Neuronal stem cell (in vitro differentiated cells): ENCODE measurements around the gene GGA3.

Source experiments
- DNase-seq: peaks from one replicate; pipeline ENCODE4 v3.0.0-alpha.2; 2013; ENCODE audit warnings: low spot score
- H2AFZ ChIP-seq: one replicate; pipeline ENCODE4 v1.6.1; 2013; ENCODE audit warnings: mild to moderate bottlenecking, low read length, inconsistent platforms
- H2AK5ac ChIP-seq: 2 replicates; pipeline ENCODE4 v1.6.1; 2013; ENCODE audit warnings: low read depth, mild to moderate bottlenecking, inconsistent platforms, low read length, moderate library complexity, mixed read lengths
- H2BK120ac ChIP-seq: 2 replicates; pipeline ENCODE4 v1.6.1; 2013; ENCODE audit warnings: low read depth, mild to moderate bottlenecking, inconsistent platforms, low read length, moderate library complexity, mixed read lengths
- H2BK12ac ChIP-seq: one replicate; pipeline ENCODE4 v1.6.1; 2013; ENCODE audit warnings: low read length, inconsistent platforms
- H2BK15ac ChIP-seq: 2 replicates; pipeline ENCODE4 v1.6.1; 2013; ENCODE audit warnings: mild to moderate bottlenecking, low read length, inconsistent platforms, mixed read lengths
- H2BK5ac ChIP-seq: one replicate; pipeline ENCODE4 v1.6.1; 2013; ENCODE audit warnings: inconsistent platforms, mild to moderate bottlenecking, low read length, moderate library complexity
- H3K14ac ChIP-seq: one replicate; pipeline ENCODE4 v1.6.1; 2013; ENCODE audit warnings: low read length, inconsistent platforms
- H3K18ac ChIP-seq: 2 replicates; pipeline ENCODE4 v1.6.1; 2013; ENCODE audit warnings: low read length, inconsistent platforms
- H3K23ac ChIP-seq: 2 replicates; pipeline ENCODE4 v1.6.1; 2013; ENCODE audit warnings: low read depth, mild to moderate bottlenecking, mixed read lengths, low read length, inconsistent platforms; ENCODE audit not compliant: poor library complexity
- H3K27ac ChIP-seq: replicated peaks from 3 replicates; pipeline ENCODE4 v1.5.1; 2013; ENCODE audit warnings: low read length, inconsistent platforms
- H3K27me3 ChIP-seq, 3 experiments: 2 replicates each; pipeline ENCODE4 v1.6.1; 2013; ENCODE audit warnings: low read length in 3 of 3, mild to moderate bottlenecking in 2 of 3, inconsistent platforms in 1 of 3, low read depth in 1 of 3, mixed read lengths in 1 of 3, moderate library complexity in 1 of 3; ENCODE audit not compliant: control insufficient read depth in 3 of 3, insufficient read depth in 3 of 3
- H3K36me3 ChIP-seq, 2 donors: replicated peaks in 1 of 2; 2 replicates each; pipeline ENCODE4 v1.6.1; 2013; ENCODE audit warnings: low read length in 2 of 2; ENCODE audit not compliant: control insufficient read depth in 2 of 2, insufficient read depth in 2 of 2
- H3K4ac ChIP-seq: 2 replicates; pipeline ENCODE4 v1.6.1; 2013; ENCODE audit warnings: inconsistent platforms, mild to moderate bottlenecking, low read length, moderate library complexity
- H3K4me1 ChIP-seq, 2 donors: 1 replicate in 1 of 2; 2 replicates in 1 of 2; pipeline ENCODE4 v1.6.1; 2013; ENCODE audit warnings: low read length in 2 of 2, low read depth in 1 of 2; ENCODE audit not compliant: control insufficient read depth in 2 of 2, insufficient read depth in 1 of 2
- H3K4me2 ChIP-seq: one replicate; pipeline ENCODE4 v1.6.1; 2013; ENCODE audit warnings: mild to moderate bottlenecking, low read length, inconsistent platforms; ENCODE audit not compliant: insufficient read depth, poor library complexity, severe bottlenecking
- H3K4me3 ChIP-seq, 2 donors: 2 replicates each; pipeline ENCODE4 v1.5.1; 2013; ENCODE audit warnings: low read length in 2 of 2, mild to moderate bottlenecking in 2 of 2, inconsistent platforms in 1 of 2, moderate library complexity in 1 of 2
- H3K79me1 ChIP-seq: one replicate; pipeline ENCODE4 v1.6.1; 2013; ENCODE audit warnings: low read depth, mild to moderate bottlenecking, inconsistent platforms, low read length, moderate library complexity
- H3K9ac ChIP-seq: one replicate; pipeline ENCODE4 v1.6.1; 2013; ENCODE audit warnings: mild to moderate bottlenecking, low read depth, low read length, inconsistent platforms; ENCODE audit not compliant: poor library complexity
- H3K9me3 ChIP-seq, 2 donors: replicated peaks in 1 of 2; 2 replicates each; pipeline versions ENCODE3 to v1.6.1; 2013; ENCODE audit warnings: low read length in 2 of 2, mild to moderate bottlenecking in 2 of 2, inconsistent platforms in 1 of 2, low read depth in 1 of 2, mixed read lengths in 1 of 2, moderate library complexity in 1 of 2; ENCODE audit not compliant: control insufficient read depth in 2 of 2, insufficient read depth in 1 of 2
- H4K8ac ChIP-seq: one replicate; pipeline ENCODE4 v1.6.1; 2013; ENCODE audit warnings: low read depth, mild to moderate bottlenecking, inconsistent platforms, low read length, moderate library complexity
- H4K91ac ChIP-seq: one replicate; pipeline ENCODE4 v1.6.1; 2013; ENCODE audit warnings: low read length, low read depth, mild to moderate bottlenecking, inconsistent platforms; ENCODE audit not compliant: poor library complexity
- WGBS, 2 donors: extraction: QIAGEN DNeasy Blood & Tissue Kit; methylation state at CpG; one replicate each; pipeline ENCODE4 v1.1.7; 2013; ENCODE audit warnings: missing lambda C conversion rate in 2 of 2, mixed read lengths in 1 of 2; ENCODE audit not compliant: insufficient read length in 2 of 2, insufficient replicate concordance in 1 of 2; ENCODE audit errors: extremely low coverage in 2 of 2; 5-methylcytosine and 5-hydroxymethylcytosine counted together

The GGA3 gene

GRCh38 chr17:75277664-75278071, 16.3 kb upstream of the GGA3 start:
- no peak overlapping the region for H2BK5ac ChIP-seq
- H3K14ac ChIP-seq, result no peak overlapping the region
- no peak overlapping the region for H3K4ac ChIP-seq
- H3K9me3 ChIP-seq, result no peaks in the 10 kb centered on the region
- no peak overlapping the region for H3K18ac ChIP-seq
- no CpG with 5 or more reads among the region's 6 CpGs for WGBS, 2 donors
- peaks cover 2% of the 10 kb centered on the region for H3K79me1 ChIP-seq
- H2AFZ ChIP-seq, result no peak overlapping the region
- H3K9ac ChIP-seq, result no peak overlapping the region
- H4K91ac ChIP-seq, result no peak overlapping the region
- no peak overlapping the region for H2BK12ac ChIP-seq
- no peak overlapping the region for H3K23ac ChIP-seq
- H2BK15ac ChIP-seq, result no peak overlapping the region
- no peaks in the 10 kb centered on the region for H3K4me1 ChIP-seq
- H4K8ac ChIP-seq, result no peak overlapping the region
- no peak for DNase-seq
- H2BK120ac ChIP-seq, result no peak overlapping the region
- no peak overlapping the region for H3K4me3 ChIP-seq
- H3K4me2 ChIP-seq, result no peak overlapping the region
- no peak overlapping the region for H2AK5ac ChIP-seq
- H3K27me3 ChIP-seq, result no peaks in the 10 kb centered on the region
- no peak overlapping the region for H3K27ac ChIP-seq
- peaks cover 10 to 17% of the 10 kb centered on the region in 2 donors for H3K36me3 ChIP-seq

- no peaks in the 10 kb centered on the region for H3K27me3 ChIP-seq
- no peak for DNase-seq
- H3K18ac ChIP-seq, result no peak overlapping the region
- no peak overlapping the region for H2AK5ac ChIP-seq
- no peak overlapping the region for H3K4me3 ChIP-seq
- no peak overlapping the region for H3K4me2 ChIP-seq
- peaks cover 3 to 4% of the 10 kb centered on the region in 2 donors for H3K4me1 ChIP-seq
- no peak overlapping the region for H2AFZ ChIP-seq
- no peak overlapping the region for H2BK12ac ChIP-seq
- H4K91ac ChIP-seq, result no peak overlapping the region
- H3K9ac ChIP-seq, result peak overlapping the region; percentile 44
- H3K79me1 ChIP-seq, result peaks cover 2% of the 10 kb centered on the region
- H2BK120ac ChIP-seq, result no peak overlapping the region
- H3K23ac ChIP-seq, result no peak overlapping the region
- no peak overlapping the region for H3K4ac ChIP-seq
- H3K36me3 ChIP-seq, result peaks cover 14 to 23% of the 10 kb centered on the region in 2 donors
- peak overlapping the region; percentile 53 for H2BK5ac ChIP-seq
- no peak overlapping the region for H4K8ac ChIP-seq
- H3K9me3 ChIP-seq, result no peaks in the 10 kb centered on the region
- H2BK15ac ChIP-seq, result no peak overlapping the region
- no peak overlapping the region for H3K14ac ChIP-seq
- WGBS, 2 donors, result no CpG with 5 or more reads among the region's 7 CpGs
- H3K27ac ChIP-seq, result no peak overlapping the region
Measured at GRCh38 chr17:75273977-75274708, 12.7 kb upstream of the GGA3 start.

GRCh38 chr17:75272848-75273184, 11.4 kb upstream of the GGA3 start:
- Histone ChIP-seq H3K4me3 (peak overlapping the region in 1 of 2 donors; percentile 95), H3K27me3 (no peaks in the 10 kb centered on the region), H2AFZ (no peak overlapping the region), H3K27ac (no peak overlapping the region), H3K14ac (no peak overlapping the region), H2BK15ac (no peak overlapping the region), H2BK120ac (no peak overlapping the region), H3K4me1 (peaks cover 3 to 4% of the 10 kb centered on the region in 2 donors), H2BK5ac (no peak overlapping the region), H3K36me3 (peaks cover 12 to 23% of the 10 kb centered on the region in 2 donors), H3K9me3 (no peaks in the 10 kb centered on the region), H2AK5ac (no peak overlapping the region), H4K91ac (no peak overlapping the region), H4K8ac (no peak overlapping the region), H3K18ac (no peak overlapping the region), H2BK12ac (no peak overlapping the region), H3K79me1 (peaks cover 4% of the 10 kb centered on the region), H3K9ac (peak overlapping the region; percentile 45), H3K4me2 (no peak overlapping the region), H3K23ac (no peak overlapping the region), H3K4ac (no peak overlapping the region)
- DNase-seq, result no peak
- no CpG with 5 or more reads among the region's 3 CpGs for WGBS, 2 donors

GRCh38 chr17:75271955-75272847, 10.8 kb upstream of the GGA3 start:
- DNase-seq, result no peak
- H3K4me3 ChIP-seq, result peak overlapping the region; percentile 95

More at GRCh38 chr17:75271955-75272847, 10.8 kb upstream of the GGA3 start:
- Histone ChIP-seq H3K9ac (peak overlapping the region; percentile 82), H3K23ac (peak overlapping the region; percentile 60), H2AFZ (peak overlapping the region; percentile 99), H2BK5ac (no peak overlapping the region), H3K4me2 (peak overlapping the region; percentile 95), H3K36me3 (peaks cover 12 to 28% of the 10 kb centered on the region in 2 donors), H3K79me1 (peaks cover 4% of the 10 kb centered on the region), H3K27me3 (no peaks in the 10 kb centered on the region), H3K9me3 (no peaks in the 10 kb centered on the region), H3K27ac (no peak overlapping the region), H2AK5ac (peak overlapping the region; percentile 90), H3K4me1 (peaks cover 3 to 4% of the 10 kb centered on the region in 2 donors), H4K91ac (no peak overlapping the region), H3K4ac (no peak overlapping the region), H3K18ac (peak overlapping the region; percentile 8), H2BK12ac (no peak overlapping the region), H3K14ac (no peak overlapping the region), H2BK120ac (no peak overlapping the region), H4K8ac (no peak overlapping the region), H2BK15ac (no peak overlapping the region)
- WGBS, 2 donors, result no CpG with 5 or more reads among the region's 24 CpGs
